Measurements from ENCODE around the gene CLEC4M. TPM values are rescaled to one million over a fixed set of nuclear protein-coding genes. Genes with fewer than 3 reads are reported as not detected.

Gene CLEC4M
- total RNA-seq, 1 donor from 2014 or later, result not detected

- no peaks in the 10 kb centered on the region for H3K27me3 ChIP-seq
Measured at GRCh38 chr19:7731615-7732014, 31.4 kb upstream of the CLEC4M start.

GRCh38 chr19:7732045-7732444 is 31.0 kb upstream of the CLEC4M start, which contains the start of gene CLEC4G:
CLEC4G (minus strand) TSS chr19:7732110; CDS start chr19:7732102, 8 bp downstream.
- Histone ChIP-seq H3K27ac (no peak within 1 kb of the TSS), H3K27me3 (no peaks in the 10 kb centered on the region), H3K4me1 (no peaks in the 10 kb centered on the region), H3K9me3 (no peaks in the 10 kb centered on the region), H3K36me3 (no peaks in the 10 kb centered on the region), H3K4me3 (no peak within 1 kb of the TSS)
- intact Hi-C loops (cut with DNase I), result no loop called here
- DNase-seq (ENCODE audit: low spot score in 2 of 2), result no peak
- no peak for TF ChIP-seq CTCF (IDR thresholded peaks at IDR 0.05)

More at GRCh38 chr19:7731615-7732014, 31.4 kb upstream of the CLEC4M start:
- Histone ChIP-seq H3K36me3 (no peaks in the 10 kb centered on the region), H3K9me3 (no peaks in the 10 kb centered on the region), H3K27ac (no peak overlapping the region), H3K4me3 (no peak overlapping the region), H3K4me1 (no peaks in the 10 kb centered on the region)
- TF ChIP-seq CTCF (IDR thresholded peaks at IDR 0.05), result no peak
- intact Hi-C loops (cut with DNase I), result no loop called here
- no peak for DNase-seq (ENCODE audit: low spot score in 2 of 2)

GRCh38 chr19:7733376-7733775 is 29.7 kb upstream of the CLEC4M start:
- intact Hi-C loops (cut with DNase I), result no loop called here
- no peak for DNase-seq (ENCODE audit: low spot score in 2 of 2)
- H3K4me1 ChIP-seq, result no peaks in the 10 kb centered on the region
- H3K4me3 ChIP-seq, result no peak overlapping the region
- no peaks in the 10 kb centered on the region for H3K9me3 ChIP-seq
- no peaks in the 10 kb centered on the region for H3K27me3 ChIP-seq
- no peaks in the 10 kb centered on the region for H3K36me3 ChIP-seq
- TF ChIP-seq CTCF (IDR thresholded peaks at IDR 0.05), result no peak
- H3K27ac ChIP-seq, result no peak overlapping the region

GRCh38 chr19:7734220-7735203 is 28.5 kb upstream of the CLEC4M start:
- no peaks in the 10 kb centered on the region for H3K36me3 ChIP-seq
- H3K27me3 ChIP-seq, result no peaks in the 10 kb centered on the region
- TF ChIP-seq CTCF (IDR thresholded peaks at IDR 0.05), result no peak
- intact Hi-C loops (cut with DNase I), result no loop called here
- H3K4me1 ChIP-seq, result no peaks in the 10 kb centered on the region
- no peak overlapping the region for H3K27ac ChIP-seq
- no peak overlapping the region for H3K4me3 ChIP-seq
- H3K9me3 ChIP-seq, result no peaks in the 10 kb centered on the region
- DNase-seq (ENCODE audit: low spot score in 2 of 2), result no peak

GRCh38 chr19:7736148-7736547 is 26.9 kb upstream of the CLEC4M start:
- no peak for TF ChIP-seq CTCF (IDR thresholded peaks at IDR 0.05)
- Histone ChIP-seq H3K4me3 (no peak overlapping the region), H3K27me3 (no peaks in the 10 kb centered on the region), H3K9me3 (no peaks in the 10 kb centered on the region), H3K27ac (no peak overlapping the region), H3K36me3 (no peaks in the 10 kb centered on the region), H3K4me1 (no peaks in the 10 kb centered on the region)
- intact Hi-C loops (cut with DNase I), result no loop called here
- DNase-seq (ENCODE audit: low spot score in 2 of 2), result no peak

Data from ascending aorta (tissue), 2 donors.